Endodermal cell (in vitro differentiated cells): ENCODE results near the gene PRR12. TPM values are rescaled to one million over a fixed set of nuclear protein-coding genes. Genes with fewer than 3 reads are reported as not detected.

ENCODE experiments used
- DNase-seq: peaks from one replicate; pipeline ENCODE4 v3.0.0-alpha.2; 2017
- H3K27ac ChIP-seq: 2 replicates; pipeline ENCODE4 v1.5.1; 2013; ENCODE audit warnings: mild to moderate bottlenecking, low read depth, low read length, moderate library complexity
- H3K27me3 ChIP-seq: 2 replicates; pipeline ENCODE4 v1.6.1; 2013; ENCODE audit warnings: mild to moderate bottlenecking, low read length, moderate library complexity; ENCODE audit not compliant: insufficient read depth, control insufficient read depth, poor library complexity, severe bottlenecking
- H3K36me3 ChIP-seq: 2 replicates; pipeline ENCODE4 v1.7.0; 2013; ENCODE audit warnings: mild to moderate bottlenecking, low read length, moderate library complexity; ENCODE audit not compliant: control insufficient read depth, insufficient read depth
- H3K4me1 ChIP-seq: one replicate; pipeline ENCODE4 v1.7.0; 2013; ENCODE audit warnings: low read length; ENCODE audit not compliant: control insufficient read depth, insufficient read depth
- H3K4me3 ChIP-seq: 2 replicates; pipeline ENCODE4 v1.5.1; 2013; ENCODE audit warnings: mild to moderate bottlenecking, low read length, moderate library complexity
- H3K9ac ChIP-seq: 2 replicates; pipeline ENCODE4 v1.6.1; 2013; ENCODE audit warnings: mild to moderate bottlenecking, low read length, moderate library complexity; ENCODE audit not compliant: poor library complexity, severe bottlenecking; ENCODE audit errors: extremely low read depth
- H3K9me3 ChIP-seq: 2 replicates; pipeline ENCODE4 v1.6.1; 2013; ENCODE audit warnings: mild to moderate bottlenecking, low read length, moderate library complexity; ENCODE audit not compliant: control insufficient read depth
- H3K27ac Mint-ChIP-seq: 2 replicates; pipeline ENCODE4 v1.8.0; 2020; ENCODE audit warnings: mixed read lengths
- H3K27me3 Mint-ChIP-seq: 2 replicates; pipeline ENCODE4 v1.8.0; 2021; ENCODE audit warnings: mild to moderate bottlenecking, mixed read lengths; ENCODE audit not compliant: insufficient read depth
- H3K36me3 Mint-ChIP-seq: 2 replicates; pipeline ENCODE4 v1.8.0; 2020; ENCODE audit warnings: low read depth, mixed read lengths
- H3K4me1 Mint-ChIP-seq: 2 replicates; pipeline ENCODE4 v1.8.0; 2020; ENCODE audit warnings: mixed read lengths
- H3K4me3 Mint-ChIP-seq: 2 replicates; pipeline ENCODE4 v1.8.0; 2020; ENCODE audit warnings: mild to moderate bottlenecking, moderate library complexity, mixed read lengths
- H3K9me3 Mint-ChIP-seq: 2 replicates; pipeline ENCODE4 v1.8.0; 2020; ENCODE audit warnings: mild to moderate bottlenecking, mixed read lengths
- WGBS, 2 experiments: methylation state at CpG; one replicate each; pipeline versions ENCODE4 v1.1.5 to v1.1.7; 2013; ENCODE audit warnings: missing lambda C conversion rate in 2 of 2, mixed read lengths in 1 of 2; ENCODE audit not compliant: insufficient coverage in 1 of 2, insufficient read length in 1 of 2; 5-methylcytosine and 5-hydroxymethylcytosine counted together
- total RNA-seq, 2 donors: library from RNA; stranded (reverse); fragmentation: NEBNext Ultra II Directional in 1 of 2; extraction: Animal tissue kit (Norgen Biotek cat#: 25700) in 1 of 2; gene quantifications; 2 replicates in 1 of 2; 3 replicates in 1 of 2; pipeline ENCODE4 v1.2.1, GENCODE V29; 2021
- TF ChIP-seq, protein P1 (sequence below): fragments of 200-600 bp; sonication (generic); conservative IDR thresholded peaks from 2 replicates; pipeline ENCODE4 v1.5.0; 2021; ENCODE audit warnings: antibody characterized with exemption, mild to moderate bottlenecking

Gene PRR12
- total RNA-seq, 2 donors from 2014 or later, result 67.6 to 69.6 TPM

DNA sequence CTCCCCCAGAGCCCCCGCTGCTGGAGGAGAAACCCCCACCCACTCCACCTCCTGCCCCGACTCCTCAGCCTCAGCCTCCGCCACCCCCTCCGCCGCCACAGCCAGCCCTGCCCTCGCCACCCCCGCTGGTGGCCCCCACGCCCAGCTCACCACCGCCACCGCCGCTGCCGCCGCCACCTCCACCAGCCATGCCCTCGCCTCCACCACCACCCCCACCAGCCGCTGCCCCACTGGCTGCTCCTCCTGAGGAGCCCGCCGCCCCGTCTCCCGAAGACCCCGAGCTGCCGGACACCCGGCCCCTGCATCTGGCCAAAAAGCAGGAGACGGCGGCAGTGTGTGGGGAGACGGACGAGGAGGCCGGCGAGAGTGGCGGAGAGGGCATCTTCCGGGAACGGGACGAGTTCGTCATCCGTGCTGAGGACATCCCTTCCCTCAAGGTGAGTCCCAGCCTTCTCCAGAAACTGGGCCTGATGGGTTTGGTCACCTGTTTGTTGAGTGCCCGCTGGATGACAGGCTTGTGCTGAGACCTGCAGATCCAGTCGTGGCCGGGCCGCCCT is 10.6 kb downstream of the PRR12 start:
- TF ChIP-seq, protein P1, sequence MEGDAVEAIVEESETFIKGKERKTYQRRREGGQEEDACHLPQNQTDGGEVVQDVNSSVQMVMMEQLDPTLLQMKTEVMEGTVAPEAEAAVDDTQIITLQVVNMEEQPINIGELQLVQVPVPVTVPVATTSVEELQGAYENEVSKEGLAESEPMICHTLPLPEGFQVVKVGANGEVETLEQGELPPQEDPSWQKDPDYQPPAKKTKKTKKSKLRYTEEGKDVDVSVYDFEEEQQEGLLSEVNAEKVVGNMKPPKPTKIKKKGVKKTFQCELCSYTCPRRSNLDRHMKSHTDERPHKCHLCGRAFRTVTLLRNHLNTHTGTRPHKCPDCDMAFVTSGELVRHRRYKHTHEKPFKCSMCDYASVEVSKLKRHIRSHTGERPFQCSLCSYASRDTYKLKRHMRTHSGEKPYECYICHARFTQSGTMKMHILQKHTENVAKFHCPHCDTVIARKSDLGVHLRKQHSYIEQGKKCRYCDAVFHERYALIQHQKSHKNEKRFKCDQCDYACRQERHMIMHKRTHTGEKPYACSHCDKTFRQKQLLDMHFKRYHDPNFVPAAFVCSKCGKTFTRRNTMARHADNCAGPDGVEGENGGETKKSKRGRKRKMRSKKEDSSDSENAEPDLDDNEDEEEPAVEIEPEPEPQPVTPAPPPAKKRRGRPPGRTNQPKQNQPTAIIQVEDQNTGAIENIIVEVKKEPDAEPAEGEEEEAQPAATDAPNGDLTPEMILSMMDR, result no peak
- 94 to 97% methylated on average over 6 to 33 of the region's 38 CpGs for WGBS, 2 experiments
- Mint-ChIP-seq H3K27me3 (no peaks in the 10 kb centered on the region), H3K4me1 (no peaks in the 10 kb centered on the region), H3K4me3 (no peak overlapping the region), H3K9me3 (no peaks in the 10 kb centered on the region), H3K36me3 (peaks cover 67% of the 10 kb centered on the region), H3K27ac (no peak overlapping the region)
- DNase-seq, result no peak
- Histone ChIP-seq H3K4me1 (no peaks in the 10 kb centered on the region), H3K9me3 (no peaks in the 10 kb centered on the region), H3K36me3 (peaks cover 72% of the 10 kb centered on the region), H3K27me3 (no peaks in the 10 kb centered on the region), H3K4me3 (no peak overlapping the region), H3K9ac (no peak overlapping the region), H3K27ac (no peak overlapping the region)

GRCh38 chr19:49602806-49603205 is 11.8 kb downstream of the PRR12 start:
- H3K4me3 Mint-ChIP-seq, result no peak overlapping the region
- no peaks in the 10 kb centered on the region for H3K9me3 ChIP-seq
- WGBS, 2 experiments, result 95% methylated on average over 2 of the region's 2 CpGs
- H3K9me3 Mint-ChIP-seq, result no peaks in the 10 kb centered on the region
- no peaks in the 10 kb centered on the region for H3K4me1 ChIP-seq
- peaks cover 75% of the 10 kb centered on the region for H3K36me3 Mint-ChIP-seq
- H3K36me3 ChIP-seq, result peaks cover 81% of the 10 kb centered on the region
- TF ChIP-seq, protein P1, result no peak
- peak overlapping the region; percentile 20 for H3K27ac Mint-ChIP-seq
- no peak overlapping the region for H3K4me3 ChIP-seq
- H3K27me3 ChIP-seq, result no peaks in the 10 kb centered on the region
- no peaks in the 10 kb centered on the region for H3K27me3 Mint-ChIP-seq
- no peak for DNase-seq
- H3K27ac ChIP-seq, result no peak overlapping the region
- no peak overlapping the region for H3K9ac ChIP-seq
- H3K4me1 Mint-ChIP-seq, result no peaks in the 10 kb centered on the region

DNA sequence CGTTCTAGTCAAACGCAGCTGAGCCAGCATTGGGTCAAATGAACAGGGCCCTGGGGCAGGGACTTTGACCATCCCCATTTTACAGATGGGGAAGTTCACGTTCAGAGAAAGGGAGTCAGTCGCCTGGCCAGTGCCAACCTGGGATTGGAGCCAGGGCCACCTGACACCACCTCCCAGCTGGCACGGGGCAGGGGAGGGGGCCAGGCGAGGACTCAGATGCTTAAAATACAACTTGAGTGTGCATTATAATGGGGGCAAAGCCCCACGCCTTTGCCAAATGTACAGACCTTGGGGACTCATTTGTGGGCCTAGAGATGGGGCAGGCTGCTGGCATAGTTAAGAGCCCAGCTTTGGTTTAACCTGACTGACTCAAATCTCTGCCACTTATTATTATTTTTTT is 14.6 kb downstream of the PRR12 start:
- DNase-seq, result no peak
- Mint-ChIP-seq H3K4me3 (no peak overlapping the region), H3K27ac (no peak overlapping the region), H3K4me1 (no peaks in the 10 kb centered on the region), H3K9me3 (no peaks in the 10 kb centered on the region), H3K36me3 (peaks cover 73% of the 10 kb centered on the region), H3K27me3 (no peaks in the 10 kb centered on the region)
- H3K9me3 ChIP-seq, result no peaks in the 10 kb centered on the region
- H3K4me1 ChIP-seq, result no peaks in the 10 kb centered on the region
- no peak overlapping the region for H3K4me3 ChIP-seq
- peaks cover 77% of the 10 kb centered on the region for H3K36me3 ChIP-seq
- 92 to 98% methylated on average over 7 of the region's 7 CpGs for WGBS, 2 experiments
- no peak overlapping the region for H3K9ac ChIP-seq
- TF ChIP-seq, protein P1, result no peak
- no peak overlapping the region for H3K27ac ChIP-seq
- H3K27me3 ChIP-seq, result no peaks in the 10 kb centered on the region
